K562 (cell line): Measurements from ENCODE around the gene ARL8A. TPM values are rescaled to one million over a fixed set of nuclear protein-coding genes. Genes with fewer than 3 reads are reported as not detected.
A peak's percentile ranks its signal among the peaks of the same experiment; 100 is the strongest.

Source experiments
- HLTF ChIP-seq: fragments of 450-650 bp; IDR thresholded peaks from 2 replicates; pipeline ENCODE4 v1.6.1; 2016
- KLF16 ChIP-seq: IDR thresholded peaks from 2 replicates; pipeline ENCODE4 v1.6.1; 2016; ENCODE audit warnings: antibody characterized with exemption
- NR2C2 ChIP-seq, 2 experiments: fragments of 200-800 bp in 1 of 2; sonication (Bioruptor generic) in 1 of 2; sonication (generic) in 1 of 2; formaldehyde crosslinking in 1 of 2; IDR thresholded peaks; 2 replicates each; pipeline versions ENCODE4 v1.6.1 to v1.8.0; 2016 to 2022; ENCODE audit warnings: mild to moderate bottlenecking in 1 of 2, missing compliant biosample characterization in 1 of 2, missing genetic modification characterization in 1 of 2, missing genetic modification reagents in 1 of 2
- polyA plus RNA-seq, 8 experiments: library from polyadenylated mRNA; depleted of rRNA in 4 of 8; stranded (reverse) in 5 of 8; unstranded in 3 of 8; fragments of >200 nt; fragmentation: Nextera tagmentation in 2 of 8; fragmentation: Illumina TruSeq in 1 of 8; extraction: Ambion mirVana in 2 of 8; extraction: Trizol in 1 of 8; gene quantifications; 2 replicates each; pipeline versions ENCODE4 v1.2.1 to v1.2.3, GENCODE V29; 2011 to 2014; ENCODE audit warnings: inconsistent platforms in 1 of 8, missing spikeins in 1 of 8
- total RNA-seq, 7 experiments: library from RNA; depleted of rRNA in 6 of 7; stranded (reverse); fragments of >200 nt in 6 of 7; fragmentation: Illumina TruSeq in 2 of 7; extraction: Trizol in 2 of 7; gene quantifications; 2 replicates each; pipeline versions ENCODE4 v1.2.1 to v1.2.3, GENCODE V29; 2011 to 2021; ENCODE audit warnings: low replicate concordance in 1 of 7
- TF ChIP-seq, protein P1 (sequence below), 2 experiments: fragments of 450-650 bp in 1 of 2; sonication (generic) in 1 of 2; formaldehyde crosslinking in 1 of 2; IDR thresholded peaks; 2 replicates each; pipeline versions ENCODE4 v1.7.1 to v1.9.0; 2016 to 2022; ENCODE audit warnings: inconsistent platforms in 1 of 2, mild to moderate bottlenecking in 1 of 2, missing genetic modification reagents in 1 of 2

Gene ARL8A
- total and polyA plus RNA-seq, 9 of the 15 experiments (the other 6 are each of a cell fraction or from before 2014, with no cell fraction given): 0.17 to 27.3 (median 15.6) TPM

DNA sequence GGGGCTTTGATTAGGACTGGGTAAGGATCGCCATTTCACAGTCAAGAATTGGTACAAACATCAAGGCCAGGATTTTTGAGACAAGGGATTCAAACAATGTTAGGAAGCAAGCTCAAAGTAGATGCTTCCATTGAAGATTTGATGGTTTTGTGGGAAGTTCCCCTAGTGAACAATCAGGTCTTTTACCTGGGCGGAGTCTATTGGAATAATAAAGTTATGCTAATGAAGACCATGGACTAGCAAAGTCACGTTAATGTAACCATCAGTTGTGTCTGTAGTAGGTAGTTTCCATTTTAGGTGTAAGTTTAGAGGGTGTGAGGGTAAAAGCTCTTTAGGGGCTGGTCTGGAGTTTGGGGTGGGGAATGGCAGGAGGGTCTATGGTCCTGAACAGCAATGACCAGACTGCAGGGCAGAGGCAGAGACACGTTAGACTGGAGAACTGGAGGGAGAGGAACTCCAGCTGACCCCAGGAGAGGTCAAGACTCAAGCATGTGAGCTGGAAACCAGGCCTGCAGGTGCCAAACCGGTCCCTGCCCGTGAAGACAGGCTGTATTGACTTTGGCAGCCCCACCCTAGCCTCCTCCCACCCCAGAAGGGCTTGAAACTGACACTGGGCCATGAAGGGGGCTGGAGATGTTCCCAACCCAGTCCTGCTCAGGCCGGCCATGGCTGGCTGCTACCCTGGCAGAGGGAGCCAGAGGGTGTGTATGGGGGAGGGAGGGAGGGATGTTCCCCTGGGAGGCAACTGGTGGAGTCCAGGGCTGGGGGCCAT lies 57.8 kb downstream of the ARL8A start (continued):
- TF ChIP-seq, protein P1, sequence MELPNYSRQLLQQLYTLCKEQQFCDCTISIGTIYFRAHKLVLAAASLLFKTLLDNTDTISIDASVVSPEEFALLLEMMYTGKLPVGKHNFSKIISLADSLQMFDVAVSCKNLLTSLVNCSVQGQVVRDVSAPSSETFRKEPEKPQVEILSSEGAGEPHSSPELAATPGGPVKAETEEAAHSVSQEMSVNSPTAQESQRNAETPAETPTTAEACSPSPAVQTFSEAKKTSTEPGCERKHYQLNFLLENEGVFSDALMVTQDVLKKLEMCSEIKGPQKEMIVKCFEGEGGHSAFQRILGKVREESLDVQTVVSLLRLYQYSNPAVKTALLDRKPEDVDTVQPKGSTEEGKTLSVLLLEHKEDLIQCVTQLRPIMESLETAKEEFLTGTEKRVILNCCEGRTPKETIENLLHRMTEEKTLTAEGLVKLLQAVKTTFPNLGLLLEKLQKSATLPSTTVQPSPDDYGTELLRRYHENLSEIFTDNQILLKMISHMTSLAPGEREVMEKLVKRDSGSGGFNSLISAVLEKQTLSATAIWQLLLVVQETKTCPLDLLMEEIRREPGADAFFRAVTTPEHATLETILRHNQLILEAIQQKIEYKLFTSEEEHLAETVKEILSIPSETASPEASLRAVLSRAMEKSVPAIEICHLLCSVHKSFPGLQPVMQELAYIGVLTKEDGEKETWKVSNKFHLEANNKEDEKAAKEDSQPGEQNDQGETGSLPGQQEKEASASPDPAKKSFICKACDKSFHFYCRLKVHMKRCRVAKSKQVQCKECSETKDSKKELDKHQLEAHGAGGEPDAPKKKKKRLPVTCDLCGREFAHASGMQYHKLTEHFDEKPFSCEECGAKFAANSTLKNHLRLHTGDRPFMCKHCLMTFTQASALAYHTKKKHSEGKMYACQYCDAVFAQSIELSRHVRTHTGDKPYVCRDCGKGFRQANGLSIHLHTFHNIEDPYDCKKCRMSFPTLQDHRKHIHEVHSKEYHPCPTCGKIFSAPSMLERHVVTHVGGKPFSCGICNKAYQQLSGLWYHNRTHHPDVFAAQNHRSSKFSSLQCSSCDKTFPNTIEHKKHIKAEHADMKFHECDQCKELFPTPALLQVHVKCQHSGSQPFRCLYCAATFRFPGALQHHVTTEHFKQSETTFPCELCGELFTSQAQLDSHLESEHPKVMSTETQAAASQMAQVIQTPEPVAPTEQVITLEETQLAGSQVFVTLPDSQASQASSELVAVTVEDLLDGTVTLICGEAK (IDR thresholded peaks at IDR 0.05): peak; percentile 71
- TF ChIP-seq, protein P1 (CRISPR knock-in tag; IDR thresholded peaks at IDR 0.05): no peak
- no peak for TF ChIP-seq NR2C2 (CRISPR knock-in tag; IDR thresholded peaks at IDR 0.05)
- peak; percentile 35; the same call in 1 of the 2 replicates for TF ChIP-seq NR2C2 (tag; IDR thresholded peaks at IDR 0.05)
- 0 out of 2 replicates have a peak, but pooled peaks have one; percentile 18 for TF ChIP-seq KLF16
- TF ChIP-seq HLTF: no peak
- TF ChIP-seq, all 486 proteins: peak for 4
